NCI-H82 treated with DMSO at 0.1 percent for 48 hours (cell line): ENCODE measurements around the gene SLC27A3.
"Not testable (repeated sequence)": the region's sequence is repeated elsewhere in the genome, so short reads cannot be mapped to it uniquely, and the experiment has no call there.

Source experiments
- DNase-seq: peaks from one replicate; lab custom pipeline; 2025; ENCODE audit not compliant: unreplicated experiment; lab: John Stamatoyannopoulos, UW

The SLC27A3 gene

GRCh38 chr1:153763365-153764225 lies 11.6 kb upstream of the SLC27A3 start:
- DNase-seq = no peak

DNA sequence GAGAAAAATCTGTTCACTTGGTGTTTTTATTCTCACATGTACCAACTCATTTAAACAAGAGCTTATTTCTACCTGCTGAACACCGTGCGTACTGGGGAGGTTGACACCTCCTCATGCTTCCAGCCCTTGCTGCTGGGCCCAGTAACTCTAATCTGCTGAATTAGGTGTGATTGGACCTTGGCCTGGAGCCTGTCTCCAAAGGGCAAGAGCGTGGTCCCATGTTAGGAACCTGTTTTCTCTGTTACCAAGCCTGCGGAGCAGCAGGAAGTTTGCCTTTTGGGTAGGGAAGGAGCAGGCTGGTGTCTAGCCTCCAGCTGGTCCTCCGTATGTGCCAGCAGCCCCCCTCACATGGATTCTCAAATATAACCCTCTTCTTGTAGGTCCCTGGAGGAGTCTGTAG lies 10.9 kb upstream of the SLC27A3 start:
- DNase-seq = no peak

DNA sequence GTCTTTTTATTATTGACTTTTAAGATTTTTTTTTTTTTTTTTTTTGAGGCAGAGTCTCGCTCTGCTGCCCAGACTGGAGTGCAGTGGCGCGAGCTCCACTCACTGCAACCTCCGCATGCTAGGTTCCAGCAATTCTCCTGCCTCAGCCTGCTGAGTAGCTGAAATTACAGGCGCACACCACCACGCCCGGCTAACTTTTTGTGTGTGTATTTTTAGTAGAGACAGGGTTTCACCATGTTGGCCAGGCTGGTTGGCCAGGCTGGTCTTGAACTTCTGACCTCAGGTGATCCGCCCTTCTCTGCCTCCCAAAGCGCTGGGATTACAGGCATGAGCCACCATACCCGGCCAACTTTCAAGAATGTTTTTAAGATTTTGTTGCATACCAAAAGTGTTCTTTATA lies 8.5 kb upstream of the SLC27A3 start:
- not testable (repeated sequence) for DNase-seq

DNA sequence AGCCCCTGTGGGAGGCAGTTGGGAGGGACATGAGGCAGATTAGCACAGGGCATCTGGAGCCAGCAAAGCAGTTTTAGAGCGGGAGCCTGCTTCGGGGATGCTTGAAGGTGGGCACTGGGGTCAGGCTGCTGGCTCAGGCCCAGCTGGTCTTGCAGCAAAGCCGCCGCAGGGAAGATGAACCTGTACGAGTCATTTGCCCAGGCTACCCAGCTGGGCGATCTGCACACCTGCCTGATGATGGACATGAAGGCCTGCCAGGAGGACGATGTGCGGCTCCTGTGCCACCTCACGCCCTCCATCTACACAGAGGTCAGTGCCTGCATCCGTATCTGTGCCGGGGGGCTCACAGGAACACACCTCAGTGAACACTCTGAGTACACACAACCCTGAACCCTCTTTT lies 7.7 kb upstream of the SLC27A3 start:
- DNase-seq = no peak

GRCh38 chr1:153768316-153769181 lies 6.7 kb upstream of the SLC27A3 start:
- no peak for DNase-seq

DNA sequence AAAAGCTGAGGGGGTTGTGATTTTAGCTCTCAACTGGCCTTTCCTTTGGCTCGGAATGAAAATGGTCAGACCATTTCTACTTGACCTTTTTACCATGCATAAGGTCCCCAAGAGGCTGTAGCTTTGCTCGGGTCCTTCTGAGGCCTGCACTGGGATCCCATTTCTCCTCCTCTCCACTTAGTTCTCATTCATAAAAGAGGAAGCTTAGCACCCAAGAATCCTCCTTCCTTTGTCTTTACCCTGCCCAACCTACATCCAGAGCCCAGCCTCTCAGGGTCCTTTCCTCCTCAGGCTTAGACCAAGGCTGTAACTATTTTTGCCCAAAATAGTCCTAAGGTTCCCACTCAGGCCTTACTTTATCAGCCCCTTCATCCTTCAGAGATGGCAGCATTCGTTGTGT lies 6.0 kb upstream of the SLC27A3 start:
- no peak for DNase-seq

DNA sequence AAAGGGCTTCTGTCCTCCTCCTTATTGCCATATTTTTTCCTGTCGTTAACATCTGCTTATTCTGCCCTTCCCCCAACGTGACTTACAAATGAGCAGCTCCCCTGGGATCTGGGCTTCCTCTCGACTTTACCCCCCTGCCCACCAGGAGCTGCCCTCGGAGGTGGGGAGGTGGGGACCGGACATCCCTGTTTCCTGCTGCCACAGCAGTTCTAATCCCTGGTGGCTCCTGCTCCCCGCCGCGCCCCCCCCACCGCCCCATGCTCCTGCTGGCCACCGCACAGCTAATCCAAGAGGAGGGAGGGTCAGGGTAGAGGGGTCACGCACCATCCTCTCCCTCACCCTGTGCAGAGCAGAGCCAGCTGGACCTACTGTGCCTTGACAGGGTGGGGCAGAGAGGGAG lies 4.4 kb upstream of the SLC27A3 start:
- peak; percentile 20 for DNase-seq

DNA sequence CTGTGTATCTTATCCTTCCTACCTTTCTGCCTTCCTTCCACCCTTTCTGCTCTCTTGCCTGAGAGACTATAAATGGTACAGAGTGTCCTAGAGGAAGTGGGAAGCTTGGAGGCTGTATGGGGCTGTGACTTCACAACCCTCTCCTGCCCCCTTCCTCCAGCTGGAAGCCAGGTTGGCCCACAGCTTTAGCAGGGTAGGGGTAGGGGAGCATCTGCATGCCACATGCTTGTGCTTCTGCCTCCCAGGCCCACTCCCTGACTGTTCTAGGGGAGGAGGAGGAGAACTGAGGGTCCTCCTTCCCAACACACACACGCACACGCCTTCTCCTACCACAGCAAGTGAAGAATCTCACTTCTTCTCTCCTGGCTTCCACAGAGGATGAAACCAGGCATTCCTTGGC lies 3.9 kb upstream of the SLC27A3 start:
- no peak for DNase-seq

GRCh38 chr1:153771841-153772593 lies 3.2 kb upstream of the SLC27A3 start:
- DNase-seq = no peak

- no peak for DNase-seq
Observed at GRCh38 chr1:153773096-153773921, 1.9 kb upstream of the SLC27A3 start.

GRCh38 chr1:153774026-153774595 lies 1.1 kb upstream of the SLC27A3 start:
- DNase-seq = no peak

DNA sequence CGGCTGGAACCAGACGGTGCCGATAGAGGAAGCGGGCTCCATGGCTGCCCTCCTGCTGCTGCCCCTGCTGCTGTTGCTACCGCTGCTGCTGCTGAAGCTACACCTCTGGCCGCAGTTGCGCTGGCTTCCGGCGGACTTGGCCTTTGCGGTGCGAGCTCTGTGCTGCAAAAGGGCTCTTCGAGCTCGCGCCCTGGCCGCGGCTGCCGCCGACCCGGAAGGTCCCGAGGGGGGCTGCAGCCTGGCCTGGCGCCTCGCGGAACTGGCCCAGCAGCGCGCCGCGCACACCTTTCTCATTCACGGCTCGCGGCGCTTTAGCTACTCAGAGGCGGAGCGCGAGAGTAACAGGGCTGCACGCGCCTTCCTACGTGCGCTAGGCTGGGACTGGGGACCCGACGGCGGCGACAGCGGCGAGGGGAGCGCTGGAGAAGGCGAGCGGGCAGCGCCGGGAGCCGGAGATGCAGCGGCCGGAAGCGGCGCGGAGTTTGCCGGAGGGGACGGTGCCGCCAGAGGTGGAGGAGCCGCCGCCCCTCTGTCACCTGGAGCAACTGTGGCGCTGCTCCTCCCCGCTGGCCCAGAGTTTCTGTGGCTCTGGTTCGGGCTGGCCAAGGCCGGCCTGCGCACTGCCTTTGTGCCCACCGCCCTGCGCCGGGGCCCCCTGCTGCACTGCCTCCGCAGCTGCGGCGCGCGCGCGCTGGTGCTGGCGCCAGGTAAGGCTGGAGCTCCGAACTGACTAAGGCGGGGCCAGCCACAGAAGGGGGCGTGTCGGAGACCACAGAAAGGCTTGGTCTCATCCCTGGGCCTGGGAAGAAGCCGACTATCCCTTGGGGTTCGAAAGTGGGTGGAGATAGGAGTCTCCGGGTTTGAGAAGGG lies 486 bp downstream of the SLC27A3 start:
- DNase-seq = peak; percentile 62

DNA sequence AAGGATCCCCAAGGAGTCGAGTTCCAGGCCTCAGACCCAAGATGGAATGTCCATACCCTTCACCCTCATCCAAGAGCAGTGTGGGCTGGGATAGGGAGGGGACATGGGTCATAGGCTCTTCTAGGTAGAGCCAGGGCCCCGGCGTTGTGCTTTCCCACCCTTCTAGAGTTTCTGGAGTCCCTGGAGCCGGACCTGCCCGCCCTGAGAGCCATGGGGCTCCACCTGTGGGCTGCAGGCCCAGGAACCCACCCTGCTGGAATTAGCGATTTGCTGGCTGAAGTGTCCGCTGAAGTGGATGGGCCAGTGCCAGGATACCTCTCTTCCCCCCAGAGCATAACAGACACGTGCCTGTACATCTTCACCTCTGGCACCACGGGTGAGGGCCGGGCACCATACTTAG lies 1.1 kb downstream of the SLC27A3 start:
- no peak for DNase-seq

DNA sequence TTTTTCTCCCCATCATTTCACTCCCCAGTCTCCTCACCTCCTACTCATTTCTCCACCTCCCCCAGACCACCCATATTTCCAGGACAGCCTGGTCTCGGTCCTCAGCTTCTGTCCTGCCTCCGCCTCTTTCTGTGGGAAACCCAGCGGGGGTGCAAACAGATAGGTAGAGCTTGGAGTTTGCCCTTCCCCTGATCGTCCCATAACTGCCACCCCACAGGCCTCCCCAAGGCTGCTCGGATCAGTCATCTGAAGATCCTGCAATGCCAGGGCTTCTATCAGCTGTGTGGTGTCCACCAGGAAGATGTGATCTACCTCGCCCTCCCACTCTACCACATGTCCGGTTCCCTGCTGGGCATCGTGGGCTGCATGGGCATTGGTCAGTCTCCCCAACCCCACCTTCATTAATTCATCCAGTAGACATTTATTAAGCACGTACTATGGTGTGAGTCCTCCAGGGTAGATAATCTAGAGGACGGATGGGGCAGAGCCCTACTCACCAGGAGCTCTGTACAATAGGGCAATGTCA lies 1.7 kb downstream of the SLC27A3 start:
- no peak for DNase-seq

DNA sequence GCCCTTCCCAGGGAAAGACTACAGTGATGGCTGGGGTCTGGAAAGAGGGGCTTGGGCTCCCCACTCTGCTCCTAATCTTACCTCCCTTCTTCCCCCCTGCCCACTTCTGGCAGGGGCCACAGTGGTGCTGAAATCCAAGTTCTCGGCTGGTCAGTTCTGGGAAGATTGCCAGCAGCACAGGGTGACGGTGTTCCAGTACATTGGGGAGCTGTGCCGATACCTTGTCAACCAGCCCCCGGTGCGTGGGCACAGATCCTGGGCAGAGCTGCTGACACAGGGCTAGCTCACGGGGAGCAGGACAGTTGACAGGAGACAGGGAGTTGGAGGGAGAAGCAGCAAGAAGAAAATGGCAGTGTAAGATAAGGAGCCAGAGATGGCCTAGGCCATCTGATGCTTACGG lies 2.4 kb downstream of the SLC27A3 start:
- no peak for DNase-seq

DNA sequence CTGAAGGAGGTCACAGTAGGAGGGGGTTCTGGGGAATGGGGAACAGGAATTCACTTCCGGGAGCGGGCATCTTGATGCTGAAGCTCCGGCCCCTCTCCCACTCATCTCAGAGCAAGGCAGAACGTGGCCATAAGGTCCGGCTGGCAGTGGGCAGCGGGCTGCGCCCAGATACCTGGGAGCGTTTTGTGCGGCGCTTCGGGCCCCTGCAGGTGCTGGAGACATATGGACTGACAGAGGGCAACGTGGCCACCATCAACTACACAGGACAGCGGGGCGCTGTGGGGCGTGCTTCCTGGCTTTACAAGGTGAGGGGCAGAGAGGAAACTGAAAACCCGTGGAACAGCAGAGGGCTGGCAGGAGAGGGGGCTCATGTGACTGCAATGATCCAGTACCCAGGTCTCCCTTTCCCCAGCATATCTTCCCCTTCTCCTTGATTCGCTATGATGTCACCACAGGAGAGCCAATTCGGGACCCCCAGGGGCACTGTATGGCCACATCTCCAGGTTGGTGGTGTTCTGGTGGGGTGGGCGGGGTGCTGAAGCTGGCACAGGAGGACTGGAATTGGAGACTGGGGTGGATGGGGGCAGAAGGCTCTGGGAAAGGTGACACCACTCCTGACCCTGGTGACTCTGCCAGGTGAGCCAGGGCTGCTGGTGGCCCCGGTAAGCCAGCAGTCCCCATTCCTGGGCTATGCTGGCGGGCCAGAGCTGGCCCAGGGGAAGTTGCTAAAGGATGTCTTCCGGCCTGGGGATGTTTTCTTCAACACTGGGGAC lies 3.0 kb downstream of the SLC27A3 start:
- no peak for DNase-seq

DNA sequence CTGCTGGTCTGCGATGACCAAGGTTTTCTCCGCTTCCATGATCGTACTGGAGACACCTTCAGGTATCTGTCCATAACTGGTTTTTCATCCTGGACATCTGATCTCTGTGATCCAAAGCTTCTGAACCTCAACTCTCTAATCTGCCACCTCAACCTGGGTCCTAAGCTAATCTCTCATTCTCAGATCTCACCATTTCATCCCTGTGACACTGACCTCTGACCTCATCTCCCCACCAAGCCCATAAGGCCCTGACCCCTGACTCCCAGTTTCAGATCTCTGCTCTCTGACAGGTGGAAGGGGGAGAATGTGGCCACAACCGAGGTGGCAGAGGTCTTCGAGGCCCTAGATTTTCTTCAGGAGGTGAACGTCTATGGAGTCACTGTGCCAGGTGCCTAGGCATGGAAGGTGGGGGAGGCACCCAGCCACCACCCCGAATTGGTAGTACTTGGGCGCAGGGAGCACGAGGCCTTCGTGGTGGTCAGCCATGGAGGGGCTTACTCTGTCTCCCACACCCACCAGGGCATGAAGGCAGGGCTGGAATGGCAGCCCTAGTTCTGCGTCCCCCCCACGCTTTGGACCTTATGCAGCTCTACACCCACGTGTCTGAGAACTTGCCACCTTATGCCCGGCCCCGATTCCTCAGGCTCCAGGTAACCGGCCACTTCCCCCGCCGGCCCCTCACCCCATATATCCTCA lies 3.8 kb downstream of the SLC27A3 start:
- no peak for DNase-seq
